HG02981 (cell line): ENCODE results near the gene JCAD.

ENCODE experiments used
- ATAC-seq: cut with Tn5 transposase; IDR thresholded peaks from one replicate; pipeline ENCODE4 v1.9.1; 2021; ENCODE audit warnings: mild to moderate bottlenecking, moderate library complexity; ENCODE audit not compliant: unreplicated experiment

The JCAD gene

GRCh38 chr10:30045961-30046360, 13.4 kb downstream of the JCAD start:
- ATAC-seq = no peak

- ATAC-seq = no peak
These were observed 15.7 kb downstream of the JCAD start for GRCh38 chr10:30043476-30044270.

GRCh38 chr10:30042820-30043219, 16.6 kb downstream of the JCAD start:
- ATAC-seq = no peak

- no peak for ATAC-seq
These were observed 17.9 kb downstream of the JCAD start for GRCh38 chr10:30041196-30042105.

GRCh38 chr10:30040597-30040996, 18.8 kb downstream of the JCAD start:
- ATAC-seq = no peak

GRCh38 chr10:30039988-30040387, 19.4 kb downstream of the JCAD start:
- no peak for ATAC-seq

GRCh38 chr10:30039567-30039966, 19.8 kb downstream of the JCAD start:
- ATAC-seq = no peak

GRCh38 chr10:30038781-30039536, 20.4 kb downstream of the JCAD start:
- ATAC-seq = no peak

GRCh38 chr10:30037620-30038336, 21.6 kb downstream of the JCAD start:
- ATAC-seq = no peak

- ATAC-seq = no peak
These were observed 22.6 kb downstream of the JCAD start for GRCh38 chr10:30036811-30037210.

- ATAC-seq = no peak
These were observed 23.0 kb downstream of the JCAD start for GRCh38 chr10:30036341-30036740.

- no peak for ATAC-seq
These were observed 24.8 kb downstream of the JCAD start for GRCh38 chr10:30034433-30035137.

- ATAC-seq = no peak
These were observed 27.3 kb downstream of the JCAD start for GRCh38 chr10:30032125-30032524.

GRCh38 chr10:30029872-30030256, 29.5 kb downstream of the JCAD start:
- ATAC-seq = no peak

GRCh38 chr10:30029164-30029871, 30.1 kb downstream of the JCAD start:
- no peak for ATAC-seq

- ATAC-seq = no peak
These were observed 30.7 kb downstream of the JCAD start for GRCh38 chr10:30028738-30029030.

- ATAC-seq = no peak
These were observed 31.2 kb downstream of the JCAD start for GRCh38 chr10:30028006-30028737.

- peak; percentile 95 for ATAC-seq
These were observed 32.1 kb downstream of the JCAD start for GRCh38 chr10:30027057-30028005.
